Caco-2 (cell line): ENCODE data around the gene PLK1. TPM values are rescaled to one million over a fixed set of nuclear protein-coding genes. Genes with fewer than 3 reads are reported as not detected.

Experiments used
- BruUV-seq: library from RNA; stranded (reverse); fragments of 400-500 nt; replicated peaks from 2 replicates; lab custom pipeline; 2021; lab: Mats Ljungman, UMichigan
- CTCF ChIA-PET: fragments of 300-600 bp; sonication (Branson Sonifier 250); formaldehyde crosslinking; loops from one replicate; lab custom pipeline; 2022; ENCODE audit warnings: antibody characterized with exemption; lab: Charles Lee
- POLR2A ChIA-PET: fragments of 300-600 bp; sonication (Branson Sonifier 250); formaldehyde crosslinking; loops from one replicate; lab custom pipeline; 2022; ENCODE audit warnings: antibody characterized with exemption; lab: Charles Lee
- DNase-seq, 2 experiments: peaks; one replicate each; pipeline versions ENCODE4 v3.0.0 to v3.0.0-alpha.2; 2020 to 2022
- H3K27me3 ChIP-seq: replicated peaks from 2 replicates; pipeline ENCODE4 v1.6.0; 2011; ENCODE audit warnings: low read length; ENCODE audit not compliant: control insufficient read depth, insufficient read depth
- H3K36me3 ChIP-seq: 2 replicates; pipeline ENCODE4 v1.5.1; 2011; ENCODE audit warnings: low read length; ENCODE audit not compliant: control insufficient read depth, insufficient read depth
- H3K4me1 ChIP-seq: fragments of 250-450 bp; sonication (Bioruptor Pico); 2 replicates; pipeline ENCODE4 v1.5.1; 2020; ENCODE audit warnings: mild to moderate bottlenecking
- H3K4me3 ChIP-seq: 2 replicates; pipeline ENCODE4 v1.5.1; 2011; ENCODE audit warnings: low read depth, mild to moderate bottlenecking, control low read depth, low read length
- H3K9me3 ChIP-seq: fragments of 250-450 bp; sonication (Bioruptor Pico); 2 replicates; pipeline ENCODE4 v1.5.1; 2020; ENCODE audit warnings: mild to moderate bottlenecking, moderate library complexity
- H3K27ac Mint-ChIP-seq: one replicate; pipeline ENCODE4 v1.8.0; 2022; ENCODE audit warnings: mixed read lengths; ENCODE audit not compliant: unreplicated experiment
- H3K27me3 Mint-ChIP-seq: one replicate; pipeline ENCODE4 v1.8.0; 2022; ENCODE audit warnings: mixed read lengths; ENCODE audit not compliant: insufficient read depth, unreplicated experiment
- H3K36me3 Mint-ChIP-seq: one replicate; pipeline ENCODE4 v1.8.0; 2022; ENCODE audit warnings: mild to moderate bottlenecking, mixed read lengths; ENCODE audit not compliant: insufficient read depth, unreplicated experiment
- H3K4me1 Mint-ChIP-seq: one replicate; pipeline ENCODE4 v1.8.0; 2022; ENCODE audit warnings: low read depth, mixed read lengths; ENCODE audit not compliant: unreplicated experiment
- H3K4me3 Mint-ChIP-seq: one replicate; pipeline ENCODE4 v1.8.0; 2022; ENCODE audit warnings: mild to moderate bottlenecking, moderate library complexity, mixed read lengths; ENCODE audit not compliant: unreplicated experiment
- H3K9me3 Mint-ChIP-seq: one replicate; pipeline ENCODE4 v1.8.0; 2022; ENCODE audit warnings: mixed read lengths; ENCODE audit not compliant: unreplicated experiment
- CTCF ChIP-seq, 2 experiments: fragments of 200-600 bp in 1 of 2; IDR thresholded peaks; 1 replicate in 1 of 2; 2 replicates in 1 of 2; pipeline versions ENCODE4 v1.5.1 to v1.8.0; 2011 to 2022; ENCODE audit warnings: antibody characterized with exemption in 1 of 2, control low read depth in 1 of 2, inconsistent platforms in 1 of 2, low read depth in 1 of 2, low read length in 1 of 2, mild to moderate bottlenecking in 1 of 2, moderate library complexity in 1 of 2; ENCODE audit not compliant: insufficient read depth in 1 of 2, severe bottlenecking in 1 of 2, unreplicated experiment in 1 of 2
- intact Hi-C: fragments of 100-400 bp; cut with micrococcal nuclease; formaldehyde crosslinking; loops from one replicate; pipeline ENCODE4 v1.10.0; 2022; ENCODE audit not compliant: unreplicated experiment
- total RNA-seq: library from RNA; stranded (reverse); gene quantifications from 2 replicates; pipeline ENCODE4 v1.2.3, GENCODE V29; 2022

The PLK1 gene
- total RNA-seq, 1 experiment from 2014 or later, result 114 TPM

GRCh38 chr16:23694265-23694643, 15.6 kb downstream of the PLK1 start:
- ChIA-PET CTCF (no interaction called here), POLR2A (interaction anchor here (0.6 to 0.7 kb wide), 2 partner anchors 29 to 1385 kb away, joined by 3 read pairs; no protein-coding TSS in a partner anchor)
- BruUV-seq, result no TSS peak
- no peaks in the 10 kb centered on the region for H3K9me3 ChIP-seq
- no peak for TF ChIP-seq CTCF (IDR thresholded peaks at IDR 0.05; ENCODE audit: insufficient read depth in 1 of 2, low read depth in 1 of 2, low read length in 1 of 2, severe bottlenecking in 1 of 2, unreplicated experiment in 1 of 2)
- no peak overlapping the region for H3K4me3 ChIP-seq
- intact Hi-C loops, result no loop called here
- Mint-ChIP-seq H3K36me3 (peaks cover 16% of the 10 kb centered on the region), H3K4me3 (no peak overlapping the region), H3K27me3 (no peaks in the 10 kb centered on the region), H3K9me3 (no peaks in the 10 kb centered on the region), H3K27ac (no peak overlapping the region), H3K4me1 (no peaks in the 10 kb centered on the region)
- DNase-seq, result no peak
- H3K4me1 ChIP-seq, result no peaks in the 10 kb centered on the region
- no peaks in the 10 kb centered on the region for H3K27me3 ChIP-seq
- H3K36me3 ChIP-seq, result peaks cover 6% of the 10 kb centered on the region

DNA sequence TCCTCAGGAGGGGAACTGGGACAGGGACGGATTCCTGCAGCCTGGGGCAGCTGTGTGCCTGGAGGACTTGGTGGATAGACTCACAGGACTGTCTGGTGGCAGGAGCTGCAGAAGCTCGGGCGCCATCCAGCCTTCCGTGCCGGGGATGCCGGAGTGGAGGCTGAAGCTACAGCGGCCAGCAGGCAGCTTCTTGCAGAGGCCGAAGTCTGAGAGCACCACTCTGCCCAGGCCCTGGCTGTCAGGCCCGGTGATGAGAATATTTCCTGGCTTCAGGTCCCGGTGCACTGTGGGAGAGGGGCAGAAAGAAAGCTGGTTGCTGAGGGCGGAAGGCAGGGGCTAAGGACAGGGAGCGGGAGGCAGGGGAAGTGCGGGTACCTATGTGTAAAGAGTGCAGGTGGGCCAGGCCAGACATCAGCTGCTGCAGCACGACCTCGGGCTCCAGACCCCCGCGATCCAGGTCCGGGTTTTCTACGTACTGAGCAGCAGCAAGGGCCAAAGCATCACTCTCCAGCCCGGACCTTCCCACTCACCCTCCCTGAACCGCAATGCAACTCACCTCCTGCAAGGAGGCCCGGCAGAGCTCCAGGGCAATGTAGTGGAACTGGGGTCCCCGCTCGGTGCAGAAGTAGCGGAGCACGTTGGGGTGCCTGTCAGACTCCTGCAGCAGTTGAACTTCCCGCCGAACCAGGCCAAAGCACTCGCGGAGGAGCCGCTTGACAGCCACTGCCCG, 16.1 kb downstream of the PLK1 start:
- peaks cover 10% of the 10 kb centered on the region for H3K36me3 Mint-ChIP-seq
- no peaks in the 10 kb centered on the region for H3K9me3 ChIP-seq

GRCh38 chr16:23695756-23696155, 17.1 kb downstream of the PLK1 start:
- Mint-ChIP-seq H3K27ac (no peak overlapping the region), H3K27me3 (no peaks in the 10 kb centered on the region), H3K9me3 (no peaks in the 10 kb centered on the region), H3K36me3 (peaks cover 4% of the 10 kb centered on the region), H3K4me1 (no peaks in the 10 kb centered on the region), H3K4me3 (no peak overlapping the region)
- TF ChIP-seq CTCF (IDR thresholded peaks at IDR 0.05; ENCODE audit: insufficient read depth in 1 of 2, low read depth in 1 of 2, low read length in 1 of 2, severe bottlenecking in 1 of 2, unreplicated experiment in 1 of 2), result no peak
- ChIA-PET CTCF (no interaction called here), POLR2A (no interaction called here)
- H3K27me3 ChIP-seq, result no peaks in the 10 kb centered on the region
- intact Hi-C loops, result no loop called here
- no peak for DNase-seq
- H3K4me3 ChIP-seq, result no peak overlapping the region
- BruUV-seq, result no TSS peak
- peaks cover 2% of the 10 kb centered on the region; the same call in 1 of the 2 replicates for H3K36me3 ChIP-seq
- no peaks in the 10 kb centered on the region for H3K9me3 ChIP-seq
- no peaks in the 10 kb centered on the region for H3K4me1 ChIP-seq

More for the DNA sequence above, 16.1 kb downstream of the PLK1 start:
- H3K27me3 ChIP-seq, result no peaks in the 10 kb centered on the region
- no peaks in the 10 kb centered on the region for H3K4me1 Mint-ChIP-seq
- peaks cover 2% of the 10 kb centered on the region for H3K36me3 ChIP-seq
- no peak overlapping the region for H3K4me3 Mint-ChIP-seq
- H3K27me3 Mint-ChIP-seq, result no peaks in the 10 kb centered on the region
- intact Hi-C loops, result no loop called here
- DNase-seq, result no peak
- no peaks in the 10 kb centered on the region for H3K9me3 Mint-ChIP-seq
- no TSS peak for BruUV-seq
- no peak for TF ChIP-seq CTCF (IDR thresholded peaks at IDR 0.05; ENCODE audit: insufficient read depth in 1 of 2, low read depth in 1 of 2, low read length in 1 of 2, severe bottlenecking in 1 of 2, unreplicated experiment in 1 of 2)
- no peak overlapping the region for H3K4me3 ChIP-seq
- CTCF ChIA-PET, result no interaction called here
- no peaks in the 10 kb centered on the region for H3K4me1 ChIP-seq
- POLR2A ChIA-PET, result interaction anchor here (0.6 kb wide), 1 partner anchor 30 kb away, joined by 3 read pairs; no protein-coding TSS in a partner anchor
- no peak overlapping the region for H3K27ac Mint-ChIP-seq
